ENCODE results near the gene MPND. TPM values are rescaled to one million over a fixed set of nuclear protein-coding genes. Genes with fewer than 3 reads are reported as not detected.

Gene MPND
- polyA plus RNA-seq, 1 donor: 23.2 TPM

DNA sequence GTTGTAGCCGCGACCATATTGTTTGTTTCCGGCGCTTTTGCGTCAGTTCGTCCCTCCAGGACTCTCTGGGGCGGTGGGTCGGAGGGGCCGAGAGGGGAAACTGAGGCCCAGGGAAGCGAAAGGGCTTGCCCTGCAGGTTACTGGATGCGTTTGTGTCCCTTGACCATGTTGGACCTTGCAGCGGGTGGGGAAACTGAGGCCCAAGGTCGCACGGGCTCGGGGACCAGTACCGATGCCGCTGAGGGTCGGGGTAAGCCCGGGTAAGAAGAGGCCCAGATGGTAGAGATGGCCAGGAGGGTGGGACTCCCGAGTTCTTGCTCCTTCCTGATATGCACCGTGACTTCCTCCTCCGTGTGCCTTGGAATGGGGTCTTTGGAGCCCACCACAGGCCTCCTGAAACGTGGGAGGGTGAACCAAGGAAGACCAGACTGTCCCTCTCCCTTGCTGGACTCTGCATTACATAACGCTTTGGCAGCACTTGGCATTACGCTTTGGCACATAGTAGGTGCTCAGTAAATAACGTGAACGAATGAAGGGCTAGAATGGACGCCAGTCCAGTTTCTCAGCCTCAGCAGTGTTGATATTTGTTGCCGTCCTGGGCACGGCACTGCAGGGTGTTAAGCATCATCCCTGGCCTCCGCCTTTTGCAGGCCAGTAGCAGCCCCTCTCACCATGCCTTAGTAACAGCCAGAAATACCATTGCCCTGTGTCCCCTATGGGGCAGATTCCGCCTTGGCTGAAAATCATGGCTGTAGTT, 59.8 kb downstream of the MPND start:
- DNase-seq: no peak

DNA sequence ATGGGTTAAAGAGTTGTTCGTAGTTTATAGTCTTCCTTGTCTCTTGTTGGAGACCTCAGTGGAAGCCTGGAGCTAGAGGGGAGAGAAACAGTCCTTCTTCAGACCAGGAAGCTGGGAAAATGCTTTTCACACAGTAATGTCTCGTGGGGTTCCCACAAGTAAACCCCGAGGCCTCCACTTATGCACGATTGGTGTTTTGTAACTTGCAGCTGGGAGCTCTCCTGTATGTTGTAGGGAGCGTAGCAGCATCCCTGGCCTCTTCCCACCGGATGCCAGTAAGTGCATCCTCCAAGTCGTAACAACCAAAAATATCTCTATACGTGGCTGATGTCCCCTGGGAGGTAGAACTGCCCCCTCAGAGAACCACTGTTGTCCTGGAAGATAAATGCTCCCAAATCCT, 62.6 kb downstream of the MPND start:
- no peak for DNase-seq

DNA sequence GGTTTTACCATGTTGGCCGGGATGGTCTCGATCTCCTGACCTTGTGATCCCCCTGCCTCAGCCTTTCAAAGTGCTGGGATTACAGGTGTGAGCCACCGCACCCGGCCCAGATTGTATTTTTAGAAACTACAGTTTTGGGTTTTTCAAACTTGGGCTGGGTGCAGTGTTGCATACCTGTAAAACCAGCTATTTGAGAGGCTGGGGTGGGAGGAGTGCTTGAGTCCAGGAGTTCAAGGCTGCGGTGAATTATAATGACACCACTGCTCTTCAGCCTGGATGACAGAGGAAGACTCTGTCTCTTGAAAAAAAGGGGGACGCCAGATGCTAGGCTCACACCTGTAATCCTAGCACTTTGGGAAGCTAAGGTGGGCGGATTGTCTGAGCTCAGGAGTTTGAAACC, 63.3 kb downstream of the MPND start:
- no peak for DNase-seq

DNA sequence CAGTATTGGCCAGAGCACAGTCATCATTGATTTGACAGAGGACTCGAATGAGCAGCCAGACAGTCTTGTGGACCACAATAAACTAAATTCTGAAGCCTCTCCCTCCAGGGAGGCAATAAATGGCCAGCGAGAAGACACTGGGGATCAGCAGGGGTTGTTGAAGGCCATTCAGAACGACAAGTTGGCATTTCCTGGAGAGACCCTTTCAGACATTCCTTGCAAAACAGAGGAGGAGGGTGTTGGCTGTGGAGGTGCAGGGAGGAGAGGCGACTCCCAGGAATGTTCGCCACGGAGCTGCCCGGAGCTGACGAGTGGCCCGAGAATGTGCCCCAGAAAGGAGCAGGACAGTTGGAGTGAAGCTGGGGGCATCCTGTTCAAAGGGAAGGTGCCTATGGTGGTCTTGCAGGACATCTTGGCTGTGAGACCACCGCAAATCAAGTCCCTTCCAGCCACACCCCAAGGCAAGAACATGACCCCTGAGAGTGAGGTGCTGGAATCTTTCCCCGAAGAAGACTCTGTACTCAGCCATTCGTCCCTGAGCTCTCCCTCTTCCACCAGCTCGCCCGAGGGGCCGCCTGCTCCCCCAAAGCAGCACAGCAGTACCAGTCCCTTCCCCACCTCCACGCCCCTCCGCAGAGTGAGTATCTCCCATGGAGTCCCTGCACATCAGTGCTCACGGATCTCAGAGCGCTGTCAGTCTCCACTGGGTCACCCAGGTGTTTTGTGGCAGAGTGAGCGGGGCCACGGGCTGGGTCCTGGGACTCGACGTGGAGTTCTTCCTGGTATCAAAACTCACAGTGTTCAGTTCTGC, 66.0 kb downstream of the MPND start:
- no peak for DNase-seq

Other genes with a start within 250 kb of the MPND start
- 92.7 TPM for gene MAP2K2, start 219.4 kb upstream of the MPND start, polyA plus RNA-seq (ENCODE audit: insufficient read length)
- gene CREB3L3, start 189.9 kb upstream of the MPND start, polyA plus RNA-seq (ENCODE audit: insufficient read length): 1.00 TPM
- 16.3 TPM for gene SIRT6, start 161.0 kb upstream of the MPND start, polyA plus RNA-seq (ENCODE audit: insufficient read length)
- 1.4 TPM for gene ANKRD24, start 160.9 kb upstream of the MPND start, polyA plus RNA-seq (ENCODE audit: insufficient read length)
- gene EBI3, start 114.0 kb upstream of the MPND start, polyA plus RNA-seq (ENCODE audit: insufficient read length): 0.35 TPM
- 16.6 TPM for gene YJU2, start 96.5 kb upstream of the MPND start, polyA plus RNA-seq (ENCODE audit: insufficient read length)
- 2.4 TPM for gene SHD, start 64.3 kb upstream of the MPND start, polyA plus RNA-seq (ENCODE audit: insufficient read length)
- 0.42 TPM for gene TMIGD2, start 41.2 kb upstream of the MPND start, polyA plus RNA-seq (ENCODE audit: insufficient read length)
- gene FSD1, start 39.0 kb upstream of the MPND start, polyA plus RNA-seq (ENCODE audit: insufficient read length): 7.2 TPM
- gene STAP2, start 4.7 kb upstream of the MPND start, polyA plus RNA-seq (ENCODE audit: insufficient read length): 23.3 TPM
- gene SH3GL1, start 57.0 kb downstream of the MPND start, polyA plus RNA-seq (ENCODE audit: insufficient read length): 54.0 TPM
- 33.5 TPM for gene CHAF1A, start 59.1 kb downstream of the MPND start, polyA plus RNA-seq (ENCODE audit: insufficient read length)
- gene UBXN6, start 114.2 kb downstream of the MPND start, polyA plus RNA-seq (ENCODE audit: insufficient read length): 90.3 TPM
- gene HDGFL2, start 128.7 kb downstream of the MPND start, polyA plus RNA-seq (ENCODE audit: insufficient read length): 58.8 TPM
- gene PLIN4, start 174.9 kb downstream of the MPND start, polyA plus RNA-seq (ENCODE audit: insufficient read length): 1.3 TPM
- gene PLIN5, start 191.7 kb downstream of the MPND start, polyA plus RNA-seq (ENCODE audit: insufficient read length): 5.3 TPM
- 0.90 TPM for gene LRG1, start 196.5 kb downstream of the MPND start, polyA plus RNA-seq (ENCODE audit: insufficient read length)
- gene SEMA6B, start 216.1 kb downstream of the MPND start, polyA plus RNA-seq (ENCODE audit: insufficient read length): 1.5 TPM

All from left kidney (tissue), 2 donors.